Left lobe of liver (tissue), 2 donors: Measurements from ENCODE around the gene PRSS27. TPM values are rescaled to one million over a fixed set of nuclear protein-coding genes. Genes with fewer than 3 reads are reported as not detected.

Experiments
- ATAC-seq: fragments of 200-7000 bp; cut with Tn5 transposase; one replicate; pipeline ENCODE4 v1.9.1; 2020; ENCODE audit warnings: mild to moderate bottlenecking, moderate library complexity
- DNase-seq: peaks from one replicate; pipeline ENCODE4 v3.0.0-alpha.2; 2020; ENCODE audit warnings: low spot score
- total RNA-seq: library from RNA; stranded (reverse); gene quantifications from one replicate; pipeline ENCODE4 v1.2.1, GENCODE V29; 2021
- donor health status: DM: no; HTN: no; CAD: no; lungs with moderate emphysema.
- donor health status: DM: no; HTN: yes; CAD: no.

The PRSS27 gene
- total RNA-seq, 1 donor from 2014 or later: 0.45 TPM

DNA sequence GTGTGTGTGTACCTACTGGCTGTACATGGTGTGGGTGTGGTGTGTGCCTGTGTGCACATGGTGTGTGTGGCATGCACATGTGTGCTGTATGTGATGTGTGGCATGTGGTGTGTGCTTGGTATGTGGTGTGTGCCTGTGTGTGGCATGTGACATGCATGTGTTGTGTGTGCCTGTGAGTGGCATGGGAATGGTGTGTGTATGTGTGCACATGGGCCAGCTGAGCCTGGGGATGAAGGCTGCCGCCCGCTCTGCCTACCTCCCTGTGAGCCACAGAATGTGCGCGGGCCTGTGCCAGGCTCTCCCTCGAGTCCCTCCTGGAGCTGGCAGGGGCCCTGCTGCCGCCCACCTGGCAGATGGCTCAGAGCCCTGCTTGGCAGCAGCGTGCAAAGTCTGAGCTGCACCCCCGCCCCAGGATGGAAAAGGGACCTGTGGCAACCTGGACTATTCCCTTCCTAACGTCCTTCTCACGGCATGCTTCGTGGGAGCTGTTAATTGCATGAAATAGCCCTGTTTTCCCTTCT, 9.3 kb downstream of the PRSS27 start:
- DNase-seq (no peak), ATAC-seq (no peak)

DNA sequence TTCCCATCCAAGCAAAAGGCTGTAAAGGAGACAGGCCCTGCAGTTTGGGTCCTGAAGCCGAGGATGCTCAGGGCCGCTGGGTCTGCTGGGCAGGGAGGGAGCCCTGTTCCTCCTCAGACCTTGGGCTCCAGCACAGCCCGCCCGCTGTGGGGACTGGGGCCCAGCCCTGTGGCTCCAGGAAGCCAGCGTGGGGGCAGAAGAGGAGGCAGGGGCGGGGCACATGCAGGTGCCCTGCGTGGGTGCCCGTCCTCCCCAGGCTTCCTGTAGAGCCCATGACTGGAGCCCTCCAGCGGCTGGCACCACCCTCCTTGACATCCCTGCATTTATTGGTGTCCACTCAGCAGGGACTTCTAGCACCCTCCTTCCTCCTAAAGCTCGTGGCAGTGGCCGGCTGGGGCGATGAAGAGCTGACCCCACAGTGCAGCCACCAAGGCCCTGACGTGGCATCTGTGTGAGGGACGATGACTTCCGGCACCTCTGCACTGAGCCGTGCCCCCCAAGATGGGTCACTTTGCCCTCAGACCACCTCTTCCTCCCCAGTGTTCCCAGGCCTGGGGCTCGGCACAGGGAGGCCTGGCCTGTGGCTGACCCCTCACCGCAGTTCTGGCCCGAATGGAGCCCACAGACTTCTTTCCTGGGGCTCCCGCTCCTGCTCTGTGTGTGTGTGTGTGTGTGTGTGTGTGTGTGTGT, 9.9 kb downstream of the PRSS27 start:
- ATAC-seq: no peak
- no peak for DNase-seq

DNA sequence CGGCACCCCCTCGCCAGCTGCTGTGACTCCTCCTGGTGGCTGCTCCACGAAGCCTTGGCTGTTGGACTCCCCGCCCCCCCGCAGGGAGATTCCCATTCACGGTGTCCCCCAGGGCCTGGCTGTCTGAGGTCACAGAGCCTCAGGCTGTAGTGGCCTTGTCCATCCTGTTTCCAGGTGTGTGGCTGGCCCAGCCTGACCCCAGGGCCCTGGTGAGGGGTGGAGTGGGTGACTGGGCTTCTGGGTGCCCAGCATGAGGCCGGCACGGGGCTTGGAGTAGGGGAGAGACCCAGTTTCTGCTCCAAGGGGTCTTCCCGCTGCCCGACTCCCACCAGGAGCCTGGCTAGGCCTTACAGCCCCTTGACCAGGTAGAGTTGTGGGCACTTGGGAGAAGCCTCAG, 10.4 kb downstream of the PRSS27 start:
- ATAC-seq (no peak), DNase-seq (no peak)

DNA sequence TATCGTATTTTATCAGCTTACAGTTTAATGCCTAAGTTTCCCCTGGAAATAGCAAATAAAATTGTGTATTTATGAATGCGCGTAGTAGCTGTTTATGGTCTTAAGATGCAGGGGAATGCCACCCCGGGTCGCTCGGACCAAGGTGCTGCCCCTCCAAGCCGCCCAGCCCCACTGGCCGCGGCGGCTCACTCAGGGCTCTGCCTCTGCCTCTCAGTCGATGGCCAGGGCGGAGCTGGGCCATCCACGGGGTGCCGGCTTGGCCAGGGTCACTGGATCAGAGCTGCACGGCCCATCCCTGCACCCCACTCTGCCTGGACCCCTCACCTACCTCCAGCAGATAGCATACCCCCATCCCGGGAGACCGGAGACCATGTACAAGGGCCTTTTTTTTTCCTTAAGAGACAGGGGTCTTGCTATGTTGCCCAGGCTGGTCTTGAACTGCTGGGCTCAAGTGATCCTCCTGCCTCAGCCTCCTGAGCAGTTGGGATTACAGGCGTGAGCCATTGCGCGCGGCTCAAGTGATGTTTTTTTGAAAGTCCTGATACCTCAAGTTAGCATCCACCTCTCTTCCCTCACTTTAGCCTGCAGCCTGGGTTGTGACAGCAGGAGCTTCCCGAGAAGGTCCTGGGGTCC, 11.0 kb downstream of the PRSS27 start:
- ATAC-seq (no peak), DNase-seq (no peak)

DNA sequence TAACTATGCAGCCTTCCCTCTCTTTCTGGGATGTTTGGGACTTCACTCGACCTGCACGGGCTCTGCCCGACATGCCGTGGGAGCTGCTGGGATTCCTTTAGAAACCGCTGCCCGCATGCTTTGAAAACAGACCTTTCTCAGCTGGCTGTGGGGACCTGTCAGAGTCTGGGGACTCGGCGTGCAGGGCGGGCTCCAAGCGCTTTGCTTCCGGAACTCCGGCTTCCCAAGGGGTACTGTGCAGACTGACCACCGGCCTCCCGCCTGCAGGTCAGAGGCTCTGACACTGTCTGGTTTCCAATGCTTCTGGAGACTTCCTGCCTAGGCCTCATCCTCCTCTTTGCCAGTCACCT, 11.8 kb downstream of the PRSS27 start:
- ATAC-seq: no peak
- DNase-seq: no peak

DNA sequence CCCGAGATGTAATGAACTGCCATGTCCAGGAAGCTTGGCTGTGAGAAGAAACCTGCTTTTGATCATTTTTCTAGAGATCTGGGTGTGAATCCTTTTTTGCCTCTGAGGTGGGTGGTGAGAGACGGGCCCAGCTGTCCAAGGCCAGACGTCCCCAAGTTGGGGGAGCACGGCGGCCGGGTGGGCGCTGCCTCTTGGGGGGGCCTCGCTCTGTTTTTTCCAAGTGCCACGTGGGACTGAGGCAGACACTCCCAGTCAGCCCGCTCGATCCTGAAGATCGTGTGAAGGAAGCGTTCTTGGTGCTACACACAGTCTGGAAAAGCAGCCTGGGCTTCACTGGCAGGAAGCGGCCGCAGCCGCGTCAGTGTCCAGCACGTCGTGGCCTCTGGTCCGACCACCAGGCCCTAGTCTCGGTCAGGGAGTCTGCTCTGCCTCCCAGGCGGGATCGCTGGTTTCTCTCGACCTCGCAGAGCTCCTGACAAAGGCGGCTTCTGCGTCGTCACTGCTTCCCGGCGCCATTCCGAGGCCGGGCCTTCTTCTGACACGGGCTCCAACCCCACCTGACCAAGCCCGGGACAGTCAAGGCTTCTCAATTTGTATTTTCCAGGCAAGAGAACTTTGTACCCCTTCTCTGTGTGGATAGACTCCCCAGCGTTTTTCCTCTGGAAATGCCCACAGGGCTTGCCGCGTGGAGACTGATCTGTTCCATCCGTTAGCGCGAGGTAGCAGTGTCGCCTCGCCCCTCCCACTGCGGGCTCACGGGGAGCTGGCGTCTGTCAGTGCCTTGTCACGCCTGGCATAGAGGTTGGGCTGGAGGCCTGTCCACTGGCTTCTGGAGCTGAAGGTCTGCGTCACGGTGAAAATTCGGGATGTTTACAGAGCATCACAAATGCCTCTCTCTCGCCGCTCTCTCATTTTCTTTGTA, 12.4 kb downstream of the PRSS27 start:
- DNase-seq: no peak
- ATAC-seq: no peak

DNA sequence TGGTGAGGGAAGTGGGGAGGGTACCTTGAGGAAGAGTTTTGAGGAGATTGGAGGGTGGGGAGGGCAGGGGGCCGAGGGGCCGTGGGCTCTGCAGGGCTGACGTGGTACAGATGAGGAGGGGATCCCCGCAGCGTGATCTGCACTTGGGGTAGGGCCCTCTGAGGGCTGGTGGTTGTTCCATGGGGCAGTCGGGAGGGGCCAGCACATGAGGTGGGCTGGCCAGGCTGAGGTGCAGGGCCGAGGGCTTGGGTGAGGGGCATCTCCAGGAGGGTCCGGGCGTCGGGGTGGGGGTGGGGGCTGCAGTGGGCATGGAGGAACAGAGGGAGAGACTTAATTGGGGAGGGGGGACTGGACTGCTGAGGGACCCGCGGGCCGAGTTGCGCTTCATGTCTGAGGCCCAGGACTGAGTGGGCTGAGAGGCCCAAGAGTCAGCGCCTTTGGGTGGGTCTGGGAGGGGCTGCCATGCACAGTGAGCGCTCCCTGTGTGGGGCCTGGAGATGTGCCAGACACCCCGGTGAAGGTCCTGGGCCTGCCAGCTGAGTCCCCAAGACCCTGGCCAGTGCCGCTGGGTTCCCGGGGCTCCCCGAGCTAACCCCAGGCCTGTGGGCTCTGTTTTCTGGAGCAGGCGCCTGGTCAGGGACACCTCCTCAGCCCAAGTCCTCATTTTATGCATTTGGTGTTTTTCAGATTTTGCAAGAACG, 13.3 kb downstream of the PRSS27 start:
- DNase-seq (no peak), ATAC-seq (no peak)

DNA sequence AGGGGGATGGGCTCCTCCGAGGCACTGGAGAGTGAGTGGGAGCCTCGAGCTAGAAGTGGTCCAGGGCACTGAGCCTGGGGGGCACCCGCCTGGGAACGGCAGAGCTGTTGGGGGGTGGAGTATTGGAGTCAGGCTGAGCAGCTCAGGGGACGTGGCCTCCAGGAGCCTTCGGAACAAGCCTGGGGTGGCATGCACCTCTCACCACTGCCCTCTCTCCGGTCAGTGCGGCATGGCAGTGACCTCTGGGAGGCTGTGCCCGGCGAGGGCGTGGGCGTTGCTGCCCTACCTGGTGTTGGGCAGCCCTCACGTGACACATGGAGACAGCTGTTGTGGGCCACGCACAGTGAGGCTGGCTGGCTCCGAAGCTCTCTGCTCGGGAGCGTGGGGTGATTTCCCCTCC, 13.9 kb downstream of the PRSS27 start:
- no peak for ATAC-seq

DNA sequence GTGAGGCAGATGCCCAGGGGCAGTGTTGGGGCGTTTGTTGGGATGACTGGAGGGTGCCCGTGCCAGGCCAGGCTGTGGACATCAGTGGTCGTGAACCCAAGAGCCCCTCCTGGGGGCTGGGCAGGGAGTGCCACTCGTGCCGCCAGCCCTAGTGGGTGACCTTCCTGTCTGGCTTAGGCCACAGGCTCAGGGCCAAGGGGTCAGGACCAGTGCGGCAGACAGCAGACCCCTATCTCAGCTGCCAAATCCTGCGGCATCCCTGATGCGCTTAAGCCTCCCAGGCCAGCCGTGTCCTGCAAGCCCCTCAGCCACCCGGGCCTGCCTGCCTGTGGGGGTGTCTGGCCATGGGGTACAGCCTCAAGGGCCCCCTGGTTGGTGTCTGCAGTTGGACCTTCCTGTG, 14.7 kb downstream of the PRSS27 start:
- no peak for ATAC-seq
- DNase-seq: no peak

More for the DNA sequence above, 13.9 kb downstream of the PRSS27 start:
- DNase-seq: no peak

DNA sequence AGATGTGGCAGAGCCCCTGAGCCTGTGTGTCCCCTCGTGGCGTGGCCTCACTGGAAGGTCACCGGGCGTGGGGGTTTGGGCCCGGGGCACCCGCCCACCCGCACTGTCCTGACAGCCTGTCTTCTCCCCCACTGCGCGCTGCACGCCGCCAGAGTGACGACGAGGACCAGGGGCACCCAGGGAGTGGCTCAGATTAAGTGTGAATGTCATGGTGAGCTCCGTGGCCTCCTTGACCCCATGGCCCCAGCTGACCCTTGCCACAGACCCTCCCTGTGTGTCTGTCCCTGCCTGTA, 15.1 kb downstream of the PRSS27 start:
- ATAC-seq (no peak), DNase-seq (no peak)

DNA sequence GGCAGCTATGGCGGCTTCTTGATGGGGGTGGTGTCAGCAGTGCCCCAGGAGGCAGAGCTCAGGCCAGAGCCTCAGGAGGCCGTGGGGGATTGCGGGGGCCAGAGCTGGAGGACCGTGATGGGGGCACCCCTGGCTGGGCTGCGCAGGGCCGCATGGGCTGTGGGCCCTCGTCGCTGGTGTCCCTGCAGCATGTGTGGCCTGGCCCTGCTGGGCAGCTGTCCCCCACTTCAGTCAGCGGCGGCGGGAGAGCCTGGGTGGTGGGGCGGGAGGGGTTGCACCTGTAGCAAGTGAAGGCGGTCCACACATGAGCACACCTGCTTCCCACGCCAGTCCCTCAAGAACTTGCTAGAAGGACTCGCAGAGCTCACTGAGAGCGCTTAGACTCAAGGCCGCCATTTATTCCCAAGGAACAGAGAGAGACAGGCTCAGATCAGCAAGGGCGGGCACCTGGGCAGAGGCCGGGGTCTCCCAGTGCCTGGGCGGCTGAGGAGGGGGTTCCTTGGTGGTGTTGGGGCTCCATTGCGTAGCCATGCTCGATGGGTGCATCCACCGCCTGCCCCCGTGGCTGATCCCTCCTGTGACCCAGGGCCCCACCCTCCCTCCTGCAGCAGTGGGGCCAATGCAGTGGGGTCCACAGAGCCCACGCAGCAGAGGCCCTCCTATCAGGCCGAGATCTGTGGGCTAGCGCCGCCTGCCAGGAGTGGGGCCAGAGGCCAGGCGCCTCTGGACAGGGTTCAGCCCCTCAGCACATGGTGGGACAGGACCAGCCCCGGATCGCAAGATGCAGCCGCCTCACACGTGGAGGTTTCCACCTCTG, 15.7 kb downstream of the PRSS27 start:
- DNase-seq: no peak
- no peak for ATAC-seq

DNA sequence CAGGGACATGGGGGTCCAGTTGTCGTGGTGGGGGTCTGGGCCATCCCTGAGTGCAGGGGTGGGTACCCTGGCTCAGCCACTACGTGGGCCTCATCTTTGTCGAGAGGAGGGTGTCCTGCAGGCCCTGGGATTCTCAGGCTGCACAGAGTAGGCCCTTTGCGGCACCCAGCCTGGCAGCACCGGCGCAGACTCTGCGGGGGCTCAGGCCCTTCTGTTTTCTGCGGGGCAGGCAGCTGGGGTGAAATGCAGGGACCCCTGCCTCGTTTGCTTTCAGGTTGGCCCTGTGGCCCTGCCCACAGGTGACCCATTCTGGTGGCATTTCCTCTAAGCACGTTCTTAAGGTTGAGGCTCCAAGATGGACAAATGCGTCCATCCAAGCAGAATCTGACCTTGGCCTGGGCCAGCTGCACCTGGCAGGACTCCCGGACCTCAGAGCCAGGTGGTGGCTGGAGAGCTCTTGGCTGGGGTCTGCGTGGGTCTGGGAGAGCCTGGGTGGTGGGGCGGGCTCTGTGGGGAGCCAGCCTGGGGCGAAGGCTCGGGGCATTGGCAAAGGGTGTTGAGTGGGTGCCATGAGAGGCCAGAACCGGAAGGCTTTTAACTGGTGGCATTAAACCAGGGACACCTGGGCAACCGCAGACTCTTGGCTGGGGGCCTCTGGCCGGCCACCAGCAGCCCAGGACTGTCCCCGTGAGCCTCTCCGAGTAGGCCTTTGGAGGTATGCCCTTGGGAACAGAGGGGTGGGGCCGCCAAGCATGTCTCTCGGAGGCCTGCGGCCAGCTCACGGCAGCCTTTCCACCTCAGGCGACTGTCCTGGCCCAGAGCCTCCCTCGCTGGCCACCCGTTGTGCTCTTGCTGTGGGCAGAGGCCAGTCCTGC, 16.9 kb downstream of the PRSS27 start:
- peak; percentile 91 for ATAC-seq
- DNase-seq: peak; percentile 95

DNA sequence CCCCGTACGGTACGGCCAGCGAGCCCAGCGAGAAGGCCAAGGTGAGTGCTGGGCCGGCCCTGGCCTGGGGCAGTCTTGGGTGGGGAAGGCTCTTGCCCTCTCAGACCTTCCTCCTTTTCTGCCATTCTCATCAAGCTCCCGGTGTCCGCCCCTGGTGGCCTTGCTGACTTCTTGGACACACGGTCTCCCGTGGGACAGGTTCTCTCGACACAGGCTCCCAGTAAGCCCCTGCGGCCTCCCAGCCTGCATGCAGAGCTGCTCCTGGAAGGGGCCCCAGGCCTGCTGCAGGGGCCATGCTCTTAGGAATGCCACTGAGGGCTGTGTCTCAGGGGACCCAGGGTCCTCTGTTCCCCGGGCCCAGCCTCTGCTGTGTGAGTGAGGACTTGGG, 17.6 kb downstream of the PRSS27 start:
- no peak for ATAC-seq
- no peak for DNase-seq

DNA sequence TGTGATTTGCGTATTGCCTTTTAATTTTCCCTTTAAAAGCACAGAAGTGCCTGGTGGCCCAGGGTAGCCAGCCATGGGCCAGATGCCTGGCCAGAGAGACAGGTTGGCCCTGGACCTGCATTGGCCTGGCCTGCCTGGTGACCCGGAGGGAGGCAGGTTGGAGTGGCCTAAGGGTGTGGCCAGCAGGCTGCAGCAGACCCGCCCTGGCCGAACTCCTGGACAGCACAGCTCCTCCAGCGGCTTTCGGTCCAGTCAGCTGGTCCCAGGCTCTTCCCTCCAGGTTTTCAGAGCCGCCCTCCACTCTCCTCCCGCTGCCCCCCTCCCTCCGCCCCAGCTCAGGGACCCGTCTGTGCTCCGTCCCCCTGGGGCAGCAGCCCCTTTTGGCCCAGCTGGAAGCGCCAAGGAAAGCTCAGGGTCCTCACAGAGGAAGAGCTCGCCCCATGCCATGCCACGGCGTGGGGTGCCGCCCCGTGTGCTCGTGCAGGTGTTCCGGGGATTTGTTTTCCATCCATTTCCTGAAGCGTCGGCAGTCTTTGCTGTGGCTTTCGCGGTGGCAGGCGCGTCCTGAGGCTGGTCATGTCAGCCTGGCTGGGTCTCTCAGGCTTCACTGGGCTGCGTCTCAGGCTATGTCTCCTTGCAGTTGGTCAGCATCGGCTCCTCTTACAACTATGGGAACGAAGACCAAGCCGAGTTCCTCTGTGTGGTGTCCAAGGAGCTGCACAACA, 18.1 kb downstream of the PRSS27 start:
- DNase-seq (peak; percentile 64), ATAC-seq (peak; percentile 57)

DNA sequence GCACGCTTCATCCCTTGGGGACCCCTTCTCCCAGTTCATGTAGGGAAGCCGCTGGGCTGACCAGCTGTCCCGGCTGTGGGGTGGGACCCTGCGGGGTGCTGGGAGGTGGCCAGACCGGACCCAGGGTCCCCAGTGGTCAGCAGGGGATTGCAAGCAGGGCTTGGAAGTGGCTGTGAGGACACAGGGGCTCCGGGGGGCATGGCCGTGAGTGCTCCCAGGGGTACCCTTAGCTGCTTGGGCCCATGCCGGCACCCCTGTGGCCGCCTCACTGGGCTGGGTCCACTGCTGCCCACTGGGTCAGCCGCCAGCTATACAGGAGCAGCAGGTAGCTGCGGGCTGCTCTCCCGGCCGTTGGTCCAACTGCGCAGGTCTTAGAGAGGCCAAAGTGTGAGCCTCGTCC, 18.8 kb downstream of the PRSS27 start:
- ATAC-seq: no peak
- DNase-seq: no peak

DNA sequence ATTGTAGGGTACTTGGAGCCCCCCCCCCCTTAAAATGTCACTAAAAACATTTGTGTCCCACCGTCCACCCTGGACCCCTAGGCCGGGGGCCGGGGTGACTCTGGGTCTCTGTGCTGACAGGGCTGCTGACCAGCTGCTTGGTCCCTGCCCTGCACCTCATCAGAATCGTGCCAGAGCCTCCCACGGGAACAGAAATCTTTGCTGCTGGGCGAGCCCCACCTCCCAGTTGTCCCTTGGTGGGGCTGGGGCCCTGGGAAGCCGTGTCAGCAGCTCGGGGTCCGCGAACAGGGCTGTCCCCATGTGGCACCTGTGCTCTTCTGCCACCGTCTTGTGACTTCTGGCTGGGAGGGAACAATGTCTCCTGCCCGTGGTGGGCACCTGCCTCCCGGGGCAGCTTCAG, 19.2 kb downstream of the PRSS27 start:
- ATAC-seq (no peak), DNase-seq (no peak)

DNA sequence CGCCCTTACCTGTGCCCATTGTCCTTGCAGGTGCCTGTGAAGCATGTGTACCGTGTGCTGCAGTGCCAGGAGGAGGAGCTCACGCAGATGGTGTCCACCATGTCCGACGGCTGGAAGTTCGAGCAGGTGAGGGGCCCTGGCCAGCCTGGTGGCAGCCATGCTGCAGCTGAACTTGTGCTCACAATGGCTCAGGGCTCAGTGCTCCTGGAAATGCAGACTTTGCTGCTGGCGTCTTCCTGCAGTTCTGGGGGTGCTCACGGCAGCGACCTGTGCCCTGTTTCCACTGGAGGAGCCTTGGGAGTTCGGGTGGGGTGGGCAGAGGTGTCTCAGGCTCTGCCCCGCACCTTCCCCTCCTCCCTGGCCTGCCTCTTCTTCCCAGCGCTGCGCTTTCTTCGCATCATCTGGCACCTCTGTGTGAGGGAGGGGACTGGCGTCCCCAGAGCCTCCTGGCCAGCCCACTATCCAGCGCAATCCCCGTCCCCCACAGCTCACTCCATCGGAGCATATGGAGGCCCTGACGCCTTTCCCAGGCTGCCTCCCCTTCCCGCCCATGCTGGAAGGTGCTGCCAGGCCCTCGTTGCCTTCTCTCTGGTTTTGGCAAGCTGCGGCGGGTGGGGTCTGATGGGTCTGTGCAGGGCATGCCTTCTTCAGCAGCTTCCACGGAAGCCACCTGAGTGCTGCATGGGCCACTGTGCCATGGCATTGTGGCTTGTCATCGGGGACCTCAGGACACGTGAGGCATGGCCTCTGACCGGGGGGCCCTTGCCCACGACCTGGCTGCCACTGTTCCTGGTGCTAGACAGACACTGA, 20.0 kb downstream of the PRSS27 start:
- DNase-seq: no peak
- no peak for ATAC-seq
